GM10266 (cell line): ENCODE data around the gene ATP6V1G1.

Experiments
- DNase-seq: peaks from one replicate; pipeline ENCODE4 v3.0.0; 2012; ENCODE audit errors: extremely low spot score
- CTCF ChIP-seq: IDR thresholded peaks from 2 replicates; pipeline ENCODE4 v1.5.1; 2012; ENCODE audit warnings: mild to moderate bottlenecking, low read depth; ENCODE audit not compliant: control insufficient read depth, insufficient read depth; ENCODE audit errors: missing control alignments

ATP6V1G1 gene

GRCh38 chr9:114580609-114581193 is 6.9 kb upstream of the ATP6V1G1 start:
- DNase-seq: no peak
- no peak for TF ChIP-seq CTCF

GRCh38 chr9:114583371-114584155 is 4.0 kb upstream of the ATP6V1G1 start:
- no peak for TF ChIP-seq CTCF
- no peak for DNase-seq

- DNase-seq: no peak
- TF ChIP-seq CTCF: no peak
These were observed 641 bp downstream of the ATP6V1G1 start for GRCh38 chr9:114588210-114588609.

- no peak for DNase-seq
- no peak for TF ChIP-seq CTCF
These were observed 1.3 kb downstream of the ATP6V1G1 start for GRCh38 chr9:114588651-114589526.

GRCh38 chr9:114590328-114590727 is 2.8 kb downstream of the ATP6V1G1 start:
- no peak for TF ChIP-seq CTCF
- no peak for DNase-seq

GRCh38 chr9:114591291-114591787 is 3.8 kb downstream of the ATP6V1G1 start:
- TF ChIP-seq CTCF: no peak
- no peak for DNase-seq
